ENCODE measurements around the gene MRM1. TPM values are rescaled to one million over a fixed set of nuclear protein-coding genes. Genes with fewer than 3 reads are reported as not detected.

MRM1 gene
- total RNA-seq, 1 experiment from 2014 or later: 10.0 TPM

GRCh38 chr17:36625188-36625587 lies 23.8 kb downstream of the MRM1 start:
- Mint-ChIP-seq H3K27ac (ENCODE audit: low read depth, unreplicated experiment) (no peak overlapping the region), H3K36me3 (ENCODE audit: insufficient read depth, unreplicated experiment) (no peaks in the 10 kb centered on the region), H3K9me3 (ENCODE audit: unreplicated experiment) (no peaks in the 10 kb centered on the region), H3K4me1 (ENCODE audit: insufficient read depth, unreplicated experiment) (no peaks in the 10 kb centered on the region), H3K4me3 (ENCODE audit: unreplicated experiment) (no peak overlapping the region), H3K27me3 (ENCODE audit: insufficient read depth, unreplicated experiment) (no peaks in the 10 kb centered on the region)
- intact Hi-C loops (cut with micrococcal nuclease): loop anchor here (5.0 kb wide), 3 partner anchors 597 to 747 kb away; no protein-coding TSS in a partner anchor
- DNase-seq (ENCODE audit: unreplicated experiment): no peak
- BruUV-seq (replicated peaks): no TSS peak
- ChIA-PET CTCF (interaction anchor here (0.8 to 1.7 kb wide), 8 partner anchors 11 to 615 kb away, joined by 3 to 8 read pairs (median 4); no protein-coding TSS in a partner anchor), POLR2A (no interaction called here)
- TF ChIP-seq CTCF (IDR thresholded peaks at IDR 0.05; ENCODE audit: unreplicated experiment): no peak

- Mint-ChIP-seq H3K27me3 (ENCODE audit: insufficient read depth, unreplicated experiment) (peaks cover 12% of the 10 kb centered on the region), H3K4me3 (ENCODE audit: unreplicated experiment) (no peak overlapping the region), H3K4me1 (ENCODE audit: insufficient read depth, unreplicated experiment) (no peaks in the 10 kb centered on the region), H3K27ac (ENCODE audit: low read depth, unreplicated experiment) (no peak overlapping the region), H3K9me3 (ENCODE audit: unreplicated experiment) (no peaks in the 10 kb centered on the region), H3K36me3 (ENCODE audit: insufficient read depth, unreplicated experiment) (no peaks in the 10 kb centered on the region)
- ChIA-PET CTCF (interaction anchor here (0.9 to 4.7 kb wide), 6 partner anchors 12 to 597 kb away, joined by 4 to 64 read pairs (median 6); no protein-coding TSS in a partner anchor), POLR2A (interaction anchor here (1.1 kb wide), 1 partner anchor 421 kb away, joined by 3 read pairs; no protein-coding TSS in a partner anchor)
- TF ChIP-seq CTCF (IDR thresholded peaks at IDR 0.05; ENCODE audit: unreplicated experiment): no peak
- no TSS peak for BruUV-seq (replicated peaks)
- no peak for DNase-seq (ENCODE audit: unreplicated experiment)
- intact Hi-C loops (cut with micrococcal nuclease): loop anchor here (5.0 kb wide), 3 partner anchors 595 to 745 kb away; no protein-coding TSS in a partner anchor
Measured at GRCh38 chr17:36627101-36627500, 25.7 kb downstream of the MRM1 start.

DNA sequence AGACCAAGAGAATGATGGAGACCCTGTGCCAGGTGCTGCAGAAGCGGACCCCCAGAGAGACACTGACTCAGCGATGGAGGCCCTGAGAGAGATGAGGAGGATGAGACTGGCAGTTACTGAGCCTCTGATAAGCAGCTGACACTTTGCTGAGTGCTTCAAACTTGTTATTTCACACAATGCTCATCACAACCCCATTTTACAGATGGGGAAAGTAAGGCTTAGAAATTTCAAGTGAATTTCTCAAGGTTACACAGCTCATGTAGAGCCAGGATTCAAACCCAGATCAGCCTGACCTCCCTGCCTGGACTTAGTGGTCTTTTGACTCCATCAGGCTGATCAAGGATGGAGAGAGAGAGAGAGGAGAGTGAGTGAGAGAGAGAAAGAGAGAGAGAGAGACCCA lies 27.2 kb downstream of the MRM1 start:
- BruUV-seq (replicated peaks): no TSS peak

More for the DNA sequence above, 27.2 kb downstream of the MRM1 start:
- no peak for TF ChIP-seq CTCF (IDR thresholded peaks at IDR 0.05; ENCODE audit: unreplicated experiment)
- peaks cover 26% of the 10 kb centered on the region for H3K27me3 Mint-ChIP-seq (ENCODE audit: insufficient read depth, unreplicated experiment)
- no peaks in the 10 kb centered on the region for H3K4me1 Mint-ChIP-seq (ENCODE audit: insufficient read depth, unreplicated experiment)
- no peaks in the 10 kb centered on the region for H3K36me3 Mint-ChIP-seq (ENCODE audit: insufficient read depth, unreplicated experiment)
- intact Hi-C loops (cut with micrococcal nuclease): loop anchor here (5.0 kb wide), 3 partner anchors 594 to 744 kb away; no protein-coding TSS in a partner anchor
- no peak for DNase-seq (ENCODE audit: unreplicated experiment)
- ChIA-PET CTCF (interaction anchor here (0.6 to 4.7 kb wide), 18 partner anchors 10 to 742 kb away, joined by 3 to 64 read pairs (median 4); partner anchors contain the start of gene MRM1), POLR2A (interaction anchor here (1.1 kb wide), 1 partner anchor 503 kb away, joined by 3 read pairs; no protein-coding TSS in a partner anchor)
- H3K9me3 Mint-ChIP-seq (ENCODE audit: unreplicated experiment): no peaks in the 10 kb centered on the region
- no peak overlapping the region for H3K27ac Mint-ChIP-seq (ENCODE audit: low read depth, unreplicated experiment)
- H3K4me3 Mint-ChIP-seq (ENCODE audit: unreplicated experiment): no peak overlapping the region

Data from MCF 10A (cell line).